Tibial nerve (tissue), 4 donors: ENCODE measurements around the gene COQ8A.

Experiments used
- EP300 ChIP-seq, 2 donors: sonication (generic); formaldehyde crosslinking; IDR thresholded peaks; one replicate each; pipeline ENCODE4 v1.6.1; 2017; ENCODE audit warnings: antibody characterized with exemption in 2 of 2, mild to moderate bottlenecking in 1 of 2
- POLR2A ChIP-seq, 2 donors: fragments of 450-650 bp; IDR thresholded peaks; one replicate each; pipeline ENCODE4 v1.6.1; 2017; ENCODE audit warnings: antibody characterized with exemption in 2 of 2, mild to moderate bottlenecking in 2 of 2, moderate library complexity in 2 of 2
- TF ChIP-seq, protein P1 (sequence below), 5 experiments: fragments of 200-600 bp in 3 of 5; fragments of 450-650 bp in 2 of 5; sonication (generic) in 3 of 5; IDR thresholded peaks; one replicate each; pipeline ENCODE4 v1.5.1; 2016 to 2019; ENCODE audit warnings: antibody characterized with exemption in 5 of 5, mild to moderate bottlenecking in 3 of 5, moderate library complexity in 2 of 5

DNA sequence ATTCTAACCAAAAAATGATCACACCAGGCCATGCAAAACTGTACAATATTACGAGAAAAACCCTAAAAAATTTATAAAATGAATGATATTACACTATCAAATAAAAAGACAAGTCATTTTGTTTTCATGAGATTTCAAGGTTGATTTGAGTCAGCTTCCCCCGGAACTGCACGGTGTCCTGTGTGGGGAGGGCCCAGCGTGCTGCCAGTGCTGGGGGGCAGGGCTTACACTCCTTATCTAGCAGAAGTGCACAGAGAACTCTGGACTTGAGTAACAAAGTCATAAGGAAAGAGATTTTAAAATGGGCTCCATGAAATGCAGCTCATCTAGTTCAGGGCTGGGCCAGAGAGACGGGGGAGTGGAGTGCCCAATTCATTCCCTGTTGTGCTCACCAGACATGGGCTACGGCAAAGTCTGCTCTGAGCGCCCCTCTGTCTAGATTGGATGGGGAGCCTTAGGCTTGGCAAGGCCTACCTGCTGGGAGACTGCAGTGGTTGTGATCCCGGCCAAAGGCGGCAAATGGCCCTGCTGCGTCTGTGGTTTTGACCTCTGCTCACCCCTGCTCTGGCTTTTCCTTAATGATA lies 50.1 kb downstream of the COQ8A start:
- TF ChIP-seq, protein P1, sequence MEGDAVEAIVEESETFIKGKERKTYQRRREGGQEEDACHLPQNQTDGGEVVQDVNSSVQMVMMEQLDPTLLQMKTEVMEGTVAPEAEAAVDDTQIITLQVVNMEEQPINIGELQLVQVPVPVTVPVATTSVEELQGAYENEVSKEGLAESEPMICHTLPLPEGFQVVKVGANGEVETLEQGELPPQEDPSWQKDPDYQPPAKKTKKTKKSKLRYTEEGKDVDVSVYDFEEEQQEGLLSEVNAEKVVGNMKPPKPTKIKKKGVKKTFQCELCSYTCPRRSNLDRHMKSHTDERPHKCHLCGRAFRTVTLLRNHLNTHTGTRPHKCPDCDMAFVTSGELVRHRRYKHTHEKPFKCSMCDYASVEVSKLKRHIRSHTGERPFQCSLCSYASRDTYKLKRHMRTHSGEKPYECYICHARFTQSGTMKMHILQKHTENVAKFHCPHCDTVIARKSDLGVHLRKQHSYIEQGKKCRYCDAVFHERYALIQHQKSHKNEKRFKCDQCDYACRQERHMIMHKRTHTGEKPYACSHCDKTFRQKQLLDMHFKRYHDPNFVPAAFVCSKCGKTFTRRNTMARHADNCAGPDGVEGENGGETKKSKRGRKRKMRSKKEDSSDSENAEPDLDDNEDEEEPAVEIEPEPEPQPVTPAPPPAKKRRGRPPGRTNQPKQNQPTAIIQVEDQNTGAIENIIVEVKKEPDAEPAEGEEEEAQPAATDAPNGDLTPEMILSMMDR (IDR thresholded peaks at IDR 0.05) = no peak
- TF ChIP-seq POLR2A (IDR thresholded peaks at IDR 0.05) = no peak
- no peak for TF ChIP-seq EP300 (IDR thresholded peaks at IDR 0.05)
